NCI-H748 (cell line): ENCODE measurements around the gene IRS1.

Source experiments
- DNase-seq: peaks from one replicate; lab custom pipeline; 2025; ENCODE audit not compliant: unreplicated experiment; lab: John Stamatoyannopoulos, UW

IRS1 gene

GRCh38 chr2:226760412-226761194 is 39.0 kb downstream of the IRS1 start:
- no peak for DNase-seq

- no peak for DNase-seq
Measured at GRCh38 chr2:226759768-226760167, 39.9 kb downstream of the IRS1 start.

GRCh38 chr2:226758921-226759640 is 40.5 kb downstream of the IRS1 start:
- no peak for DNase-seq

- no peak for DNase-seq
Measured at GRCh38 chr2:226756131-226756530, 43.5 kb downstream of the IRS1 start.

- no peak for DNase-seq
Measured at GRCh38 chr2:226755631-226756030, 44.0 kb downstream of the IRS1 start.

- DNase-seq = no peak
Measured at GRCh38 chr2:226754821-226755604, 44.6 kb downstream of the IRS1 start.

GRCh38 chr2:226752887-226753286 is 46.7 kb downstream of the IRS1 start:
- no peak for DNase-seq

GRCh38 chr2:226747288-226747687 is 52.3 kb downstream of the IRS1 start:
- no peak for DNase-seq

- DNase-seq = no peak
Measured at GRCh38 chr2:226746196-226746800, 53.3 kb downstream of the IRS1 start.

GRCh38 chr2:226743915-226744314 is 55.7 kb downstream of the IRS1 start:
- no peak for DNase-seq

GRCh38 chr2:226742347-226742746 is 57.3 kb downstream of the IRS1 start:
- DNase-seq = no peak

GRCh38 chr2:226740039-226740648 is 59.5 kb downstream of the IRS1 start:
- no peak for DNase-seq

- DNase-seq = no peak
Measured at GRCh38 chr2:226739545-226740030, 60.0 kb downstream of the IRS1 start.

- no peak for DNase-seq
Measured at GRCh38 chr2:226738821-226739544, 60.6 kb downstream of the IRS1 start.

- DNase-seq = no peak
Measured at GRCh38 chr2:226738191-226738820, 61.3 kb downstream of the IRS1 start.

- DNase-seq = no peak
Measured at GRCh38 chr2:226736382-226736781, 63.2 kb downstream of the IRS1 start.

GRCh38 chr2:226733927-226734564 is 65.6 kb downstream of the IRS1 start:
- no peak for DNase-seq

GRCh38 chr2:226733189-226733858 is 66.3 kb downstream of the IRS1 start:
- no peak for DNase-seq
